Smooth muscle cell (in vitro differentiated cells): ENCODE measurements around the gene MELTF. TPM values are rescaled to one million over a fixed set of nuclear protein-coding genes. Genes with fewer than 3 reads are reported as not detected.

Experiments used
- DNase-seq: peaks from one replicate; lab custom pipeline; 2025; ENCODE audit not compliant: unreplicated experiment; lab: John Stamatoyannopoulos, UW
- H2AFZ ChIP-seq: fragments of 200-600 bp; sonication (generic); 2 replicates; pipeline ENCODE4 v1.6.0; 2016; ENCODE audit warnings: antibody characterized with exemption, low read depth, mild to moderate bottlenecking
- H3F3A ChIP-seq: fragments of 200-600 bp; sonication (generic); 2 replicates; pipeline ENCODE4 v1.6.0; 2017; ENCODE audit warnings: antibody characterized with exemption, low read depth
- H3K27ac ChIP-seq: fragments of 200-600 bp; sonication (generic); 2 replicates; pipeline ENCODE4 v1.5.1; 2016; ENCODE audit warnings: low read depth, mild to moderate bottlenecking
- H3K27me3 ChIP-seq: fragments of 200-600 bp; sonication (generic); 2 replicates; pipeline ENCODE4 v1.6.1; 2016; ENCODE audit warnings: low read depth, mild to moderate bottlenecking
- H3K36me3 ChIP-seq: fragments of 200-600 bp; sonication (generic); 2 replicates; pipeline ENCODE4 v1.5.1; 2016; ENCODE audit warnings: low read depth
- H3K4me1 ChIP-seq: fragments of 200-600 bp; sonication (generic); 2 replicates; pipeline ENCODE4 v1.5.1; 2016; ENCODE audit warnings: low read depth
- H3K4me2 ChIP-seq: fragments of 200-600 bp; sonication (generic); 2 replicates; pipeline ENCODE4 v1.6.0; 2016; ENCODE audit warnings: mild to moderate bottlenecking
- H3K4me3 ChIP-seq: fragments of 200-600 bp; sonication (generic); 2 replicates; pipeline ENCODE4 v1.5.1; 2016; ENCODE audit warnings: mild to moderate bottlenecking
- H3K79me2 ChIP-seq: fragments of 200-600 bp; sonication (generic); 2 replicates; pipeline ENCODE4 v1.6.0; 2016; ENCODE audit warnings: low read depth, mild to moderate bottlenecking
- H3K9ac ChIP-seq: fragments of 200-600 bp; sonication (generic); 2 replicates; pipeline ENCODE4 v1.6.0; 2016; ENCODE audit warnings: low read depth
- H3K9me3 ChIP-seq: fragments of 200-600 bp; sonication (generic); replicated peaks from 2 replicates; pipeline ENCODE4 v1.5.1; 2016; ENCODE audit warnings: low read depth
- H4K20me1 ChIP-seq: fragments of 200-600 bp; sonication (generic); 2 replicates; pipeline ENCODE4 v1.6.0; 2016; ENCODE audit warnings: low read depth
- CTCF ChIP-seq: fragments of 200-600 bp; sonication (generic); IDR thresholded peaks from 2 replicates; pipeline ENCODE4 v1.5.1; 2017; ENCODE audit warnings: borderline replicate concordance, mild to moderate bottlenecking, antibody characterized with exemption; ENCODE audit not compliant: insufficient read depth, poor library complexity, severe bottlenecking
- WGBS: methylation state at CpG from one replicate; pipeline ENCODE4 v1.1.7; 2016; ENCODE audit warnings: low lambda C conversion rate; 5-methylcytosine and 5-hydroxymethylcytosine counted together
- polyA plus RNA-seq: library from polyadenylated mRNA; unstranded; fragments of >200 nt; fragmentation: Nextera tagmentation; extraction: Ambion mirVana; gene quantifications from 2 replicates; pipeline ENCODE4 v1.2.1, GENCODE V29; 2016
- total RNA-seq: library from RNA; depleted of rRNA; stranded (reverse); fragments of >200 nt; gene quantifications from 2 replicates; pipeline ENCODE4 v1.2.3, GENCODE V29; 2014

MELTF gene
- total and polyA plus RNA-seq, 2 experiments from 2014 or later, result 3.7 to 8.6 TPM

- H3K4me1 ChIP-seq, result no peaks in the 10 kb centered on the region
- H3K9me3 ChIP-seq, result no peaks in the 10 kb centered on the region
- no peaks in the 10 kb centered on the region for H3K27me3 ChIP-seq
- H3K4me3 ChIP-seq, result no peak overlapping the region
- WGBS, result 97% methylated on average over 6 of the region's 6 CpGs
- H4K20me1 ChIP-seq, result no peaks in the 10 kb centered on the region
- H3K4me2 ChIP-seq, result no peak overlapping the region
- H3K27ac ChIP-seq, result no peak overlapping the region
- TF ChIP-seq CTCF, result no peak
- no peaks in the 10 kb centered on the region for H3K36me3 ChIP-seq
- H3F3A ChIP-seq, result no peaks in the 10 kb centered on the region
- no peak overlapping the region for H2AFZ ChIP-seq
- H3K9ac ChIP-seq, result no peak overlapping the region
- no peaks in the 10 kb centered on the region for H3K79me2 ChIP-seq
- no peak for DNase-seq
Measured at GRCh38 chr3:197014024-197014423, 15.6 kb downstream of the MELTF start.

DNA sequence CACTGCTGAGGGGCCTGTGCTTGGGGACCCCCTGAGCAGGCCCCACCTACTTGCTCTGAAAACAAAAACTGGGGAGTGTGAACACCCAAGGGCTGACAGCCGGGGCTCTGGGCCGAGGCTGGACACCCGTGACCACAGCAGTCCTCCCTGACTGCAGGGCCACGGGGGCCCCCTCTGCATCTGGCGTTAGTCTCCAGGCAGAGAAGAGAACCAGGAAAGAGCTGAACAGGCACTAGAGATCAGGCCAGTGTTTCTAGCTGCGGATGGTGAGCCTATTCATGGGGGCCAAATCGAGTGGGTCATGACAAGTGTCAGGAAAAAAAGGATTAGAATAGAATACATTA lies 17.1 kb downstream of the MELTF start:
- Histone ChIP-seq H3K27me3 (no peaks in the 10 kb centered on the region), H2AFZ (no peak overlapping the region), H3K79me2 (no peaks in the 10 kb centered on the region), H3K36me3 (no peaks in the 10 kb centered on the region), H3K4me2 (no peak overlapping the region), H3K9me3 (no peaks in the 10 kb centered on the region), H3F3A (no peaks in the 10 kb centered on the region), H3K4me3 (no peak overlapping the region), H3K9ac (no peak overlapping the region), H4K20me1 (no peaks in the 10 kb centered on the region), H3K4me1 (no peaks in the 10 kb centered on the region), H3K27ac (no peak overlapping the region)
- TF ChIP-seq CTCF, result no peak
- WGBS, result 83% methylated on average over 7 of the region's 7 CpGs
- no peak for DNase-seq

GRCh38 chr3:197011780-197012539 lies 17.7 kb downstream of the MELTF start:
- H3K4me1 ChIP-seq, result no peaks in the 10 kb centered on the region
- no peaks in the 10 kb centered on the region for H3K36me3 ChIP-seq
- no peak overlapping the region for H3K9ac ChIP-seq
- H3K9me3 ChIP-seq, result no peaks in the 10 kb centered on the region
- no peak overlapping the region for H2AFZ ChIP-seq
- no peak overlapping the region for H3K4me2 ChIP-seq
- H3K27ac ChIP-seq, result no peak overlapping the region
- no peak overlapping the region for H3K4me3 ChIP-seq
- H3K79me2 ChIP-seq, result no peaks in the 10 kb centered on the region
- TF ChIP-seq CTCF, result no peak
- H4K20me1 ChIP-seq, result no peaks in the 10 kb centered on the region
- no peaks in the 10 kb centered on the region for H3F3A ChIP-seq
- WGBS, result 93% methylated on average over 24 of the region's 25 CpGs
- H3K27me3 ChIP-seq, result no peaks in the 10 kb centered on the region
- DNase-seq, result no peak
